WERI-Rb-1 (cell line): Measurements from ENCODE around the gene FGF16.
"Not testable (repeated sequence)": the region's sequence is repeated elsewhere in the genome, so short reads cannot be mapped to it uniquely, and the experiment has no call there.

ENCODE experiments used
- DNase-seq: peaks from one replicate; pipeline ENCODE4 v3.0.0-alpha.2; 2020
- H3K27ac ChIP-seq: fragments of 250-450 bp; sonication (Bioruptor Pico); 2 replicates; pipeline ENCODE4 v1.5.1; 2020; ENCODE audit warnings: mild to moderate bottlenecking, moderate library complexity
- H3K27me3 ChIP-seq: fragments of 250-450 bp; sonication (Bioruptor Pico); 2 replicates; pipeline ENCODE4 v1.5.1; 2021; ENCODE audit warnings: mild to moderate bottlenecking, low read depth, moderate library complexity; ENCODE audit not compliant: insufficient read depth, severe bottlenecking
- H3K36me3 ChIP-seq: fragments of 250-450 bp; sonication (Bioruptor Pico); 2 replicates; pipeline ENCODE4 v1.5.1; 2020; ENCODE audit warnings: mild to moderate bottlenecking, moderate library complexity
- H3K4me3 ChIP-seq: 2 replicates; pipeline ENCODE4 v1.5.1; 2011; ENCODE audit warnings: low read depth, mild to moderate bottlenecking, control low read depth, low read length
- H3K9me3 ChIP-seq: fragments of 250-450 bp; sonication (Bioruptor Pico); 2 replicates; pipeline ENCODE4 v1.5.1; 2021; ENCODE audit warnings: mild to moderate bottlenecking, moderate library complexity; ENCODE audit not compliant: severe bottlenecking
- CTCF ChIP-seq: IDR thresholded peaks from 2 replicates; pipeline ENCODE4 v1.5.1; 2011; ENCODE audit warnings: low read depth, mild to moderate bottlenecking, control low read depth, inconsistent platforms, low read length

FGF16 gene

GRCh38 chrX:77493677-77494553 is 46.7 kb downstream of the FGF16 start:
- no peaks in the 10 kb centered on the region for H3K27me3 ChIP-seq
- DNase-seq: peak; percentile 89
- peak overlapping the region; percentile 55 for H3K27ac ChIP-seq
- H3K36me3 ChIP-seq: no peaks in the 10 kb centered on the region
- no peaks in the 10 kb centered on the region for H3K9me3 ChIP-seq
- H3K4me3 ChIP-seq: no peak overlapping the region
- no peak for TF ChIP-seq CTCF

- H3K27me3 ChIP-seq, H3K36me3 ChIP-seq, H3K4me3 ChIP-seq, DNase-seq, H3K27ac ChIP-seq, H3K9me3 ChIP-seq: not testable (repeated sequence)
These were observed 53.0 kb downstream of the FGF16 start for GRCh38 chrX:77500164-77500563.

GRCh38 chrX:77502951-77503525 is 55.8 kb downstream of the FGF16 start:
- Histone ChIP-seq H3K4me3 (no peak overlapping the region), H3K27ac (no peak overlapping the region), H3K27me3 (no peaks in the 10 kb centered on the region), H3K9me3 (no peaks in the 10 kb centered on the region), H3K36me3 (peaks cover 5% of the 10 kb centered on the region; the same call in 1 of the 2 replicates)
- DNase-seq: no peak
- TF ChIP-seq CTCF: no peak

- DNase-seq: no peak
- Histone ChIP-seq H3K36me3 (peaks cover 5% of the 10 kb centered on the region; the same call in 1 of the 2 replicates), H3K27ac (no peak overlapping the region), H3K27me3 (no peaks in the 10 kb centered on the region), H3K9me3 (no peaks in the 10 kb centered on the region), H3K4me3 (no peak overlapping the region)
- TF ChIP-seq CTCF: no peak
These were observed 58.0 kb downstream of the FGF16 start for GRCh38 chrX:77505227-77505626.
